EH (cell line): ENCODE data around the gene FAS.

ENCODE experiments used
- DNase-seq: peaks from one replicate; pipeline ENCODE4 v3.0.0-alpha.2; 2015; ENCODE audit warnings: low read depth

The FAS gene

GRCh38 chr10:88971221-88972061 is 19.2 kb upstream of the FAS start:
- DNase-seq: peak; percentile 63

GRCh38 chr10:88974012-88974411 is 16.6 kb upstream of the FAS start:
- DNase-seq: peak; percentile 80

GRCh38 chr10:88974446-88975376 is 15.9 kb upstream of the FAS start:
- DNase-seq: peak; percentile 48

GRCh38 chr10:88975377-88975720 is 15.2 kb upstream of the FAS start:
- DNase-seq: no peak

- DNase-seq: no peak
Measured at GRCh38 chr10:88978463-88978862, 12.1 kb upstream of the FAS start.

GRCh38 chr10:88979153-88979562 is 11.4 kb upstream of the FAS start:
- peak; percentile 92 for DNase-seq

- no peak for DNase-seq
Measured at GRCh38 chr10:88979603-88980002, 11.0 kb upstream of the FAS start.

- DNase-seq: no peak
Measured at GRCh38 chr10:88980247-88980646, 10.4 kb upstream of the FAS start.

GRCh38 chr10:88980800-88981199 is 9.8 kb upstream of the FAS start:
- DNase-seq: peak; percentile 48

GRCh38 chr10:88981435-88981834 is 9.2 kb upstream of the FAS start:
- DNase-seq: no peak

GRCh38 chr10:88982366-88982765 is 8.2 kb upstream of the FAS start:
- no peak for DNase-seq

GRCh38 chr10:88983206-88983605 is 7.4 kb upstream of the FAS start:
- DNase-seq: no peak

GRCh38 chr10:88983939-88984338 is 6.7 kb upstream of the FAS start:
- no peak for DNase-seq

GRCh38 chr10:88984525-88984924 is 6.1 kb upstream of the FAS start:
- DNase-seq: no peak

GRCh38 chr10:88986549-88987242 is 3.9 kb upstream of the FAS start:
- peak; percentile 61 for DNase-seq

GRCh38 chr10:88987243-88987725 is 3.3 kb upstream of the FAS start:
- peak; percentile 34 for DNase-seq

GRCh38 chr10:88987840-88988239 is 2.8 kb upstream of the FAS start:
- DNase-seq: no peak

GRCh38 chr10:88989423-88989822 is 1.2 kb upstream of the FAS start:
- DNase-seq: no peak

GRCh38 chr10:88989824-88990383 is 694 bp upstream of the FAS start:
- DNase-seq: peak; percentile 90

GRCh38 chr10:88991161-88991898 is 732 bp downstream of the FAS start:
- peak; percentile 75 for DNase-seq

- DNase-seq: no peak
Measured at GRCh38 chr10:88991899-88992320, 1.3 kb downstream of the FAS start.
